ENCODE data around the gene HECW1.

Gene HECW1

DNA sequence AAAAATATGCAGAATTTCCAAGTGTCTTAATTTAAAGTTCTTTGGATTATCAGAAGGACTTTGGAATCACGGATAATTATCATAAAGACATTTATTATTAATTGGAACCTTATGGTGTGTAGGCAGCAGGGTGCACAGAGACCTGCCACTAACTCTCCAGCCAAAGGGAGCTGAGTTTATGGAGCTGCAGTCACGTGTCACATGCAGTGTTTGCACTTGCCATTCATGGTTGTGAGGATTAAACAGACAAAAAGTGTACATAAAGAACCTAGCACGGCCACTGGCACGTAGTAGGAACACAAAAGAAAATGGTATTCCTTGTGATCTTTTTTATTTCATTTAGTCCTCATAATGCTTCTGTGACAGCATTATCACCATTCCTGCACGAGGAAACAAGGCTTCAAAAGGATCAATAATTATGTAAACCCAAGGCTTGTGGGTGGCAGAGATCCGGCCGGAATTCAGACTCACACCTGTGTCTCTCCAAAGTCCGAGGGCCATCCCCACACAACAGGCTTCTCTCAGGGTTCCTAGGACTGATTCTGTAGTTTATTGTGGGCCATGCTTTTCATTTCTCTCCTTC is 326.5 kb downstream of the HECW1 start:
- DNase-seq (ENCODE audit: low read depth): no peak

DNA sequence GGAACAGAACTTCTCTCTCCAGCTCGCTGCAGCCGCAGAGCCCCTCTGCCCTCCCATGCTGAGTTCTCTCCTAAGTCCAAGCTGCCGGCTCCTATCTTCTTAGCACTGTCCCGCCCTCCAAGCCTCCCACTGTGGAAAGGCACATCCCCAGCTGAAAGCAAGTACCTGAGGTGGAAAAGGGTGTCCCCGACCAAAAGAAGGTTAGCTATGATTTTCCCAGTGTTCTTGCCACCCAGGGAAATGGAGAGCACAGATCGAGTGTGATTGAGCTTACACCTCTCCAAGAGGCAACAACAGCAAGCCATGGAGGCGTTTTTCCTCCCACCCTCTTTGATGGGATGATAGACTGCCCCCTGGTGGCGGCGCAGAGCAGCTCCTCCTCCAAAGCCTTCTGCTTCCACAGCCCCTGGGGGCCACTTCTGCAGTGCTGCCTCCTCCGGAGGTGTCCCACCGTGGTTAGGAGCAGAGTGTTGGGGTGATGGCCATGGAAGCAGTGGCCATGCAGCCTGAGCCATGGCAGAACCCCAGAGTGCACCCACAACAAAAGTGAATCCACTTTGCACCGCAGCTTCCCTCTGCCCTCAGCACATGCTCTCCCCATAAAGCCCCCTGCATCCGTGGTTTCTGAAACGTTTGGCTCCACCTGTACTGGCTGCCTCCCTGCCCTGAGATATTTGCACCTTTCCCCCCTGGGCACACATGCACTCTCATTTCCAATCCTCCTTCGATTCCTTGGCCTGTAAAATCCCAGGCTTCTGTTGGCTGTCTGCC is 327.4 kb downstream of the HECW1 start:
- peak; percentile 26 for DNase-seq (ENCODE audit: low read depth)

DNA sequence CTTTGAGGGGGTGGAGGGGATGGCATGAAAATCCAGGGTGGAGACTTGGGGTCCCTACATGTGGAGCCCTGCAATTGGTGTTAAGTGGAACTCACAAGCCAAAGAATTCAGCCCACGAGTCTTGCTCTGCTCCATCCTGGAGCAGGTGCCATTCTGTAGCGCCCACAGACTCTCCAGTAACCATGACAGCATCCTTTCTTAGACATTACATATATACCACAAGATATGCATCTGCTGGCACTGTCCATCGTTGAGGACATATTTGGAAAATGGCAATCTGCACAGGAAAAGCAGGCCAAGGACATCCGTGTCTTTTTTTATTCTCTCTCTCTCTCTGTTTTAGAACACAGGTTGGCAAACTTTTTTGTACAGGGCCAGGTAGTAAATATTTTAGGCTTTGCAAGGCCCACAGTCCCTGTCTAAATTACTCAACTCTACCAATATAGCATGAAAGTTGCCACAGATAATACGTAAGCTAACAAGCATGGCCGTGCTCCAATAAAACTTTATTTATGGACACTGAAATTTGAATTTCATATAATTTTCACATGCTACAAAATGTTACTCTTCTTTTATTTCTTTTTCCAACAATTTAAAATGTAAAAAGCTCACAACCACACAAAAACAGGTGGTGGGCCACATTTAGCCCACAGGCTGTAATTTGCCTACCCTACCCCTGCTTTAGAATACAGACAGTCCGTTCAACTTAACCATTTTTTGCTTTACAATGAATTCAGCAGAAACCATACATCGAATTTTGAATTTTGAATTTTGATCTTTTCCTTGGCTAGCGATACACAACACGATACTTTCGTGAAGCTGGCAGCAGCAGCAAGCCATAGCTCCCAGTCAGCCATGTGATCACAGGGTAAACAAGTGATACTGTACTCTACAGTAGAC is 329.0 kb downstream of the HECW1 start:
- no peak for DNase-seq (ENCODE audit: low read depth)

DNA sequence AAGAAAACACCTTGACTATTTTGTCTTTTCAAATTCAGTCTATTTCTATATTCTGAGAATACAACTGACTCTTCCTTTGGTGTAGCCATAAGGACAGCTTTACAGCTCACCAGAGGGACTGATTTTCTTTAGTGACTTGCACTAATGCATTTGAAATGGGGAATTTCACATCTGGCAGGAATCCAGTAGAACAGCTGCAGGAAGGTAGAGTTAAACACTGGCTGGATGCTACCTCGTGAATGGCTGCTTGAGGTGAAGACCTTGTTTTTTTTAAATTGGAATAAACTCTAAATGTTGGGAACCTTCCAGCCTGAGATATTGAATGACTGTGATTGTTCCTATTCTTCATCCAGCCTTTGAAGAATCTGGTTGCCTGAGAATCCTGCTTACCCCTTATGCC is 330.9 kb downstream of the HECW1 start:
- no peak for DNase-seq (ENCODE audit: low read depth)

DNA sequence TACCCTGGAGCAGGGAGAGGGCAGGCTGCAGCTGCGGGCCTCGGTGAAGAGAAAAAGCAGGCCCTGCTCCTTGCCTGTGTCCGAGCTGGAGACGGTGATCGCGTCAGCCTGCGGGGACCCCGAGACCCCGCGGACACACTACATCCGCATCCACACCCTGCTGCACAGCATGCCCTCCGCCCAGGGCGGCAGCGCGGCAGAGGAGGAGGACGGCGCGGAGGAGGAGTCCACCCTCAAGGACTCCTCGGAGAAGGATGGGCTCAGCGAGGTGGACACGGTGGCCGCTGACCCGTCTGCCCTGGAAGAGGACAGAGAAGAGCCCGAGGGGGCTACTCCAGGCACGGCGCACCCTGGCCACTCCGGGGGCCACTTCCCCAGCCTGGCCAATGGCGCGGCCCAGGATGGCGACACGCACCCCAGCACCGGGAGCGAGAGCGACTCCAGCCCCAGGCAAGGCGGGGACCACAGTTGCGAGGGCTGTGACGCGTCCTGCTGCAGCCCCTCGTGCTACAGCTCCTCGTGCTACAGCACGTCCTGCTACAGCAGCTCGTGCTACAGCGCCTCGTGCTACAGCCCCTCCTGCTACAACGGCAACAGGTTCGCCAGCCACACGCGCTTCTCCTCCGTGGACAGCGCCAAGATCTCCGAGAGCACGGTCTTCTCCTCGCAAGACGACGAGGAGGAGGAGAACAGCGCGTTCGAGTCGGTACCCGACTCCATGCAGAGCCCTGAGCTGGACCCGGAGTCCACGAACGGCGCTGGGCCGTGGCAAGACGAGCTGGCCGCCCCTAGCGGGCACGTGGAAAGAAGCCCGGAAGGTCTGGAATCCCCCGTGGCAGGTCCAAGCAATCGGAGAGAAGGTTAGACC is 332.5 kb downstream of the HECW1 start:
- no peak for DNase-seq (ENCODE audit: low read depth)

DNA sequence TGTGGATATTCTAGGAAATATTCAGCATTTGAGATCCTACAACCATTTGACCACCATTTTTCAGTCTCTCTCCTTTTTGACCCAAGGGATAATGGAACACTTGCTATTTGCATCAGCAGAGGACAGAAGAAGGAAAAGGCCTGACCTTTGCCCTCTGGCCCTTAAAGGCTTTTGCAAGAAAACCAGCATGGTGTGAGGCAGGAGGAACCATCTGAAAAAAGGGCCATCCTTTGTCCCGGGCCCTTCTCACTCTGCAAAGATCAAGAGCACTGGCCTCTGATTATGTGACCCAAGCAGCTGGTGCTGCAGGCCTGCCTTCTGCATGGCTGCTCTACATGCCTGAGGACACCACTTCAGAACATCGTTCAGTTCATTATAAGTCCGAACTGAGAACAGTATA is 337.1 kb downstream of the HECW1 start:
- DNase-seq (ENCODE audit: low read depth): no peak

DNA sequence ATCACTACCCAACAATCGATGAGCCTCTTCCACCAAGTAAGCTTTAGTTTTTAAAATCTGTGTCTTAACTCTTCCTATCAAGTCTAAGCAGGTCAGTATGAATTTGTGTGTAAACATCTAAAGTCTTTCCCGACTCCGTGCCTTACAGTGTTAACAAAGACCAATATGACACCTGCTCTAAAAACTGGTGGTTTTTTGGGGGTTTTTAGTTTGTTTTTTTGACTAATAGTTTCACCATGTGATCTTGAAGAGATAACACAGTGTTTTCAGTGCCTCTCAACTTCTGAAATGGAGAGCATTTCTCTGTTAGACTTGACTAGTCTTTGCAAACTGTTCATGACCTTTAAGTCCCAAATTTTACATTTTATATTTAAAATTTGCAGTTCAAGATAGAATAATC is 338.4 kb downstream of the HECW1 start:
- no peak for DNase-seq (ENCODE audit: low read depth)

DNA sequence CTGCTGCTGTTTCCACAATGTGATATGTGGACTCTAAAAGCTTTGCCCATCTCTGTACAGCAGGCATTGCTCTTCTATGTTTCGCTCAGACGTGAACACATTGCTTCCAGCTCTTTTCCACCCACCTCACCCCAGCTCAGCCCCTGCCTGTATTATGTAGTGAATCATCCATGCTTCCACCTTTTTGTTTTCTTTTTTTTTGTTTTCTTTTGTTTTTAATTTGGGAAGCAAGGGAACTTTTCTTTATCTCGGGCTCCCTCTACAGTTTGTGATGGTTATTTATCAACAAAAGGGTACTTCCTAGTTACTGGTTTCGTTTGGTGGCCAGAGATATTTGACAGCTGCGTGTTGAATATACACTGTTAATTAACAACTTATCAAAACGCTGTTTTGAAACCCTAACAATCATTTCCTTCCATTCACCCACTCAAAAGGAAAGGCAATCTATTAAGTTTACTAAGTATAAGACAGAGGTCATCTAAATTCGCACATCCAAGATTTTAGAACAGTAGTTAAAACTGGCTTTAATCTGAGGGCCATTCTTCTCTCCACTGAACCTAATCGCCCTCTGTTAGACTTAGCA is 342.6 kb downstream of the HECW1 start:
- DNase-seq (ENCODE audit: low read depth): no peak

DNA sequence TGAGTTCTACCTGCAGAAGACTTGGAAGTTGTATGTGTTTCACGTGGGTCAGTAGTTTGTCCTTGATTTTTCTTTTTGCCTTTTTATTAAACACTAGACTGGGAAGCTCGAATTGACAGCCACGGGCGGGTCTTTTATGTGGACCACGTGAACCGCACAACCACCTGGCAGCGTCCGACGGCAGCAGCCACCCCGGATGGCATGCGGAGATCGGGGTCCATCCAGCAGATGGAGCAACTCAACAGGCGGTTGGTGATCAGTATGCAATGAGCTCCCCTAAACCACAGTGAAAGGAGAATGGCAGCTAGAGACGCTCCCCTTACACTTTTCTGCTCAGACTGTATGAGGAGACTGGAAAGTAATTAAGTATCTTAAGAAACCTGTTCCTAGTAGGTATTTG is 343.8 kb downstream of the HECW1 start:
- DNase-seq (ENCODE audit: low read depth): no peak

DNA sequence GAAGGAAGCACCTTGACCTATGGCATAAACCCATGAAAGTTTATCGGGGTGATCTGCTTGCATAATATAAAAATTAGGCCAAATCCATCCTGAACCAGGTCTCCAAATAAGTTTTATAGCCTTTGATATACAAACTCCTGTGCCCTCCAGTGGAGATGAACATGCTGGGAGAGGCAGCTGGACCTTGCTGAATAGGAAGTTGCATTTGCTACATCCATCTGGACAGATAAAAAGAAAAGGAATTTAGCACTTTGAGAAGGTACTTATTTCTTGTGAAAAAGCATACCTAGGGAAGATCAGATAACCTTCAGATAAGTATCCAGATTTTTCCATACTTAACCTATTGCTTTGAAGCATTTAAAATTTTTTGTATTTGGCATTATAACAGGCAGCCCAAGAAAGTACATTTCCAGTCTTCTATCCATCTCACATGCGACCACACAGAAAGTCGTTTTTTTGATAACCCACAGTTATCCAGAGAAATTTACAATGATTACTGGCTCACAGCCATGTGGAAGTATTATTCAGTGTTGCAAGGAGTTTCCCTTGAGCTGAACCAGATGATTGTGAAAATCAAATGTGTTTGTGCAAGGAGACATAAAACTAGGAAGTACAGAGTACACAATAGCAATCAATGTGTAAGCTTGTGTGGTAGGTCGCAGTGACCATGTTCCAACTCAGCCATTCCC is 346.0 kb downstream of the HECW1 start:
- no peak for DNase-seq (ENCODE audit: low read depth)

DNA sequence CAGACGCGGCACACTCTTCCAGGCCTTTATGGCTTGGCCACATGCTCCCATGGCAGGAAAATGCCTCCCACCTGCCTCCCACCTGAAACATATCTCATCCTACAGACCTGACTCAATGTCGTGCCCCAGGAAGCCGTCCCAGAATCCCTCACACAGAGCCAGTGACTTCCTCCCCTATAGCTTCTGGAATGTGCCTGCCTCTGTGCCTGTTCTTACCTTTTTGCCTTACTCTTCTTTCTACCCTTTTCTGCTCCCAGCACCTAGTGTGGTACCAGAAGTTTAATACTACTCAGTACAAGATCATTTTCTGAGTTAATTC is 346.5 kb downstream of the HECW1 start:
- no peak for DNase-seq (ENCODE audit: low read depth)

DNA sequence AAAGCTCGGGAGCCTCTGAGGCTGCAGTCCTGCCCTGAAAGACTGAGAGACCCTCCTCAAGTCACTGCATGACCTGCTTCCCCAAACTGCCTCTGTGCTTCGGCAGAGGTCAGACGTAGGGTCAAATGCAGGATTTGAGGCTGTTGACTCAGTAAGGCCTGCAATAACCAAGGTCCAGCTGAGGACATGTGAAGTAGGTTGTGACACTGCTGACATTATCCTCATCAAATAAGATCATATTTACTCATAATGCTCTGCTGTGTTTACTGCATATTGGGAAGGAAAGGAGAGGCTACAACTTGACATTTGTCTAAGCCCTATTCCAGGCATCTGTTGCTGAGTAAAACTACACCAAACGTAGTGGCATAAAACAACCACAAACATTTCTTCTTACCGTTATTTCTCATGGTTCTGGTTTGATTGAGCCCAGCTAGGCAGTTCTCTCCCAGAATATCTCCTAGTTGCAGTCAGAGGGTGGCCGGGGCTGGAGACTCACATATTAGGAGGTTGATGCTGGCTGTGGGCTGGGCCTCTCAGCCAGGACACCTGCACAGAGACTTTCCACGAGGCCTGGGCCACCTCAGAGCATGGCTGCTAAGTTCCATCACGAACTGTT is 348.4 kb downstream of the HECW1 start:
- no peak for DNase-seq (ENCODE audit: low read depth)

DNA sequence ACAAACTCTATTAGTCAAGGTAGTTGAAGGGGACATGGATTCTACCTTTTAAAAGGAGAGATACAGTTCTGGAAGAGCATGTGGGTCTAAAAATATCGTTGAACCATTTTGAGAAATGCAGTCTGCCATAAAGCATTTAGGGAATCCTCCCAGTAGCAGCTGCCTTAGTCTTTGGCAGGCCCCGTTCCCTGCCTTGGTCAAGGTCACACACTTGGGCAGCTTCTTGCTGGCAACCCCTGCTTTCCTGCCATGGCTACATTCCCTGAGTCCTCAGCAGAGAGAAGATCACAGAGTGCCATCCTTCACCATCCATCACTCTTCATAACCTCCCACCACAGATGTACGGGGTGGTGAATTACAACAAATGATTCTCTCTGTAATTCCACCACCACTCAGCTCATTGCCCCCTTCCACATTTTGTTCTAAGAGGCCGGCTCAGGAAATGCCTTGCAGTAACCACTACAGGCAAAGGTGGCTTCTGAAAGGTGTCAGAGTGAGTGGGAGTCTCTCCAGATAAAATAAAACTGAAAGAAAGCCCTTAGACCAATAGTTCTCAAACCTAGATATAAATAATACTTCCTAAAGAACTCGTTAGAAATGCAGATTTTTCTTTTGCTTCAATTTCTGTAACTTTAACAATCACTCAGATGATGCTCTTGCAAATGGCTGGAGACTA is 349.0 kb downstream of the HECW1 start:
- DNase-seq (ENCODE audit: low read depth): no peak

DNA sequence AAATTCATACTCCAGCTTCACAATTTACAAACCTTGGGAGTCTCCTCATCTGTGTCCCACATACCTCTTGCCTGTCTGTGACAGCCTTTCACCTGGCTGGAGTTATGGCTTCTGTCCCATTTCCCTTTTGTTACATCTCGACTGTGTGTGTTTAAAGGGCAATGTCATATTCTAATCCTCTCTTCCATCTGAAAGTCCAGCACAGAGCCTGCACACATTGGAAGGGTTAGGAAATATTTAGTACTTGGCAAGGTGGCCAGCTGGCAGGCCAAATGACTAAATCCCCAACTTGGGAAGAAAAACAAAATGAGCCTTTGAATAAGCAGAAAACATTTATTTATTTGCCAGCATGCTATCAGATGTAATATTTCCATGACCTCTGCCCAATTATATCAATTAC is 350.4 kb downstream of the HECW1 start:
- DNase-seq (ENCODE audit: low read depth): no peak

DNA sequence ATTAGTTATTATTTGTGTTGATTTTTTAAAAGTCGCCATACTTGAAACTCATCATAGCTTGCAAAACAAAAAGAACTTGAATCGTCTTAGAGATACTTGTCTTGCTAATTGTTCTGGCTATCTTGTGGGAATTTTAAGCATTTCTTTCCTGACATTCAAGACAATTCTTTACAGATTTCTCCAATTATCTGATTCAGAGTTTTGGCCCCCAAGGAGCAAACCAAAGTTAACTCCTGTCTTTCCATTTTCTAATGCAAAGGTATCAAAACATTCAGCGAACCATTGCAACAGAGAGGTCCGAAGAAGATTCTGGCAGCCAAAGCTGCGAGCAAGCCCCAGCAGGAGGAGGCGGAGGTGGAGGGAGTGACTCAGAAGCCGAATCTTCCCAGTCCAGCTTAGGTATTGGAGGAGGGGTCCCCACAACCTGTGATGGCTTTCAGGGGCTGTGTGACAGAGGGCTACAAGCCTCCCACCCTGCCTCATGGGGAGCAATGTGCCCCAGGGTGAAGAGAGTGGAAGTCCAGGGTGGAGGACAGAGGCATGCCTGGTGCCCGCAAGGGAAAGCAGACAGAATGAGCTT is 351.0 kb downstream of the HECW1 start:
- DNase-seq (ENCODE audit: low read depth): no peak

DNA sequence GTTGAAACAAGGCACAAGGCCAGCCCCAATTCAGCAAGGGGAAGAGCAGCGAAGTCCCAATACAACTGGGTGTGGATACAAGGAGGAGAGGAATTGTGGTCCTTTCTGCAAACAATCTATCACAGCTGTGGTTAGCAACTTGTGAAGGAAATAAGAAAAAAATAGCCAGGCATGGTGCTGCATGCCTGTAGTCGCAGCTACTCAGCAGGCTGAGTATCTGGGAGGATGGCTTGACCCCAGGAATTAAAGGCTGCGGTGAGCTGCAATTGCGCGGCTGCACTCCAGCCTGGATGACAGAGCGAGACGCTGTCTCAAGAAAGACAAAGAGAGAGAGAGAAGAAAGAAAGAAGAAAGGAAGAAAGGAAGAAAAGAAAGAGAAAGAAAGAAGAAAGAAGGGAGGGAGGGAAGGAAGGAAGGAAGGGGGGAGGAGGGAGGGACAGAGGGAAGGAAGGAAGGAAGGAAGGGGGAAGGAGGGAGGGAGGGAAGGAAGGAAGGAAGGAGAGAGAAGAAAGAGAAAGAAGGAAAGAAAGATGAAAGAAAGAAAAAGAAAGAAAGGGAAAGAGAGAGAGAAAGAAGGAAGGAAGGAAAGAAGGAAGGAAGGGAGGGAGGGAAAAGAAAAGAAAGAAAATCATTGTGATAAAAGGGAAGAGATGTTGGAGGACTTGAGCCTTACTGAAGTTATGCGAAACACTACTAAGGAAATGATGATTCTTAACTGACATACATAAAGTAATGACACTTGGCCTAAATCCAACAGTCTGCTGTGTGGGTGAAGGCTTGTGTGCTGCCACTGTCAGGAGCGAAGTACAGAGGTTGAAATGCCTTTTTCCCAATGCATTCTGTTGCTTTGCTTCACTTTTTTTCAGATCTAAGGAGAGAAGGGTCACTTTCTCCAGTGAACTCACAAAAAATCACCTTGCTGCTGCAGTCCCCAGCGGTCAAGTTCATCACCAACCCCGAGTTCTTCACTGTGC is 353.4 kb downstream of the HECW1 start:
- DNase-seq (ENCODE audit: low read depth): no peak

DNA sequence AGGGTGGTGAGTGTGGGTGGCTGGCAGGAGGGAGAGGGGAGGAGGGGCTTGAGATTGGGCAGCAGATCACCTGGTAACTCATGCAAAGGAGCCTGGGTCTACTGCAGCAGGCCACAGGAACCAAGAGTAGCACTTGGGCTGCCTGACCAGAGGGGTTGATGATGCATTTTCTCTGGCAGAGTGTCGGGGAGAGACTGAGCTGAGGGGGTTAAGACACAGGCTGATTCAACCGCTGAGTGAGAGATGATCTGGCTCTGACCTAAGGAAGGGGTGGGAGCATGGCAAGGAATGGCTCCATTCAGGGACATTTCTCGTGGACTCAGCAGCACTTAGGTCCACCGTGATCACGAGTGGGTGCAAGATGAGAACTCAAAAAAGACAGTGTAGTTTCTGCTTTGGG is 355.0 kb downstream of the HECW1 start:
- no peak for DNase-seq (ENCODE audit: low read depth)

DNA sequence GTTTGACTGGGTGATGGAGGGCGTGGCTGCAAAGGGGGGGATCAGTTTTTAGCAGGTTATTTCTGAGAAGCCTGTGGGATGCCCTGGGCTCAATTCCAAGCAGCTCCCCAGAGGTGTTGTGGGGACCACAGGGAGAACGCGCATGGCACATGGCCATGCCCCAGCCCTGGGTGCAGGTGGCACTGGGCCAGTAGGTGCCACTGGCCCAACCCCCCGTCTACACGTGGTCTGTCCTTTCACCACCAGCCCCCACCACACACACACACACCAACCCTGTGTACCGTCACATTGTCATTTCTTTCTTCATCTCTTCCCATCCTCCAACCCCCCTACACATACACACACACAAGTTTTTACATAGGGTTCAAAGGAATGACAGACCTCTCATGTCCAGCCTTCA is 355.4 kb downstream of the HECW1 start:
- DNase-seq (ENCODE audit: low read depth): no peak

DNA sequence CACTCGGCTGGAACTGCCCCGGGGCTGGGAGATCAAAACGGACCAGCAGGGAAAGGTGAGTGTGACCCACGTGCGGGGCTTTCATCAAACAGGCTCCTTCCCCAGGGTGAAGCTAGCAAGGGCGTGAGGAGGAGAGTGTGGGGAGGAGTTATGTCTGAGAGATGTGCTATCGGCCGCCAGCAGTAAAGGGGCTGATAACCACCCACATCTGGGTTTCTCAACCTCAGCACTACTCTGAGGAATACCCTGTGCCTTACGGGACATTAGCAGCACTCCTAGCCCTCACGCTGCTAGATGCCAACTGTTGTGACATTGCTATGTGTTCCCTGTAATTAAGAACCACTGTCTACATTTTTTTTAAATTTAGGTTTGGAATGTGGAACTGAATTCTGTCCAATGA is 356.6 kb downstream of the HECW1 start:
- no peak for DNase-seq (ENCODE audit: low read depth)

Data from activated T-helper 9 cell treated with anti-CD3 and anti-CD28 coated beads, Interleukin-2, amount 50 U/mL, for 16 hours (primary cell).